Prostate gland (tissue), 2 donors: ENCODE data around the gene SPATA12. TPM values are rescaled to one million over a fixed set of nuclear protein-coding genes. Genes with fewer than 3 reads are reported as not detected.

ENCODE experiments used
- DNase-seq: peaks from one replicate; pipeline ENCODE4 v3.0.0-alpha.2; 2019; ENCODE audit warnings: low spot score
- H3K27ac ChIP-seq, 2 donors: fragments of 200-600 bp; sonication (generic); 2 replicates each; pipeline ENCODE4 v1.5.1; 2017 to 2019
- H3K27me3 ChIP-seq: fragments of 200-600 bp; sonication (generic); replicated peaks from 2 replicates; pipeline ENCODE4 v1.5.1; 2019; ENCODE audit not compliant: insufficient read depth
- H3K36me3 ChIP-seq, 2 donors: fragments of 200-600 bp; sonication (generic); 1 replicate in 1 of 2; 2 replicates in 1 of 2; pipeline versions ENCODE4 v1.5.1 to v1.8.1; 2017 to 2019
- H3K4me1 ChIP-seq: fragments of 200-600 bp; sonication (generic); replicated peaks from 2 replicates; pipeline ENCODE4 v1.5.1; 2019
- H3K4me3 ChIP-seq, 2 donors: fragments of 200-600 bp; sonication (generic); 2 replicates each; pipeline ENCODE4 v1.5.1; 2017 to 2019
- H3K9me3 ChIP-seq: fragments of 200-600 bp; sonication (generic); 2 replicates; pipeline ENCODE4 v1.5.1; 2017
- CTCF ChIP-seq, 4 experiments: fragments of 200-600 bp in 2 of 4; fragments of 450-650 bp in 2 of 4; sonication (generic) in 2 of 4; IDR thresholded peaks; 1 replicate in 3 of 4; 2 replicates in 1 of 4; pipeline ENCODE4 v1.5.1; 2016 to 2019; ENCODE audit warnings: antibody characterized with exemption in 4 of 4, mild to moderate bottlenecking in 2 of 4, moderate library complexity in 2 of 4
- POLR2A ChIP-seq: fragments of 450-650 bp; IDR thresholded peaks from one replicate; pipeline ENCODE4 v1.6.1; 2016; ENCODE audit warnings: antibody characterized with exemption, mild to moderate bottlenecking
- POLR2AphosphoS5 ChIP-seq: sonication (generic); formaldehyde crosslinking; IDR thresholded peaks from one replicate; pipeline ENCODE4 v1.6.1; 2017; ENCODE audit warnings: antibody characterized with exemption
- WGBS: methylation state at CpG from one replicate; pipeline ENCODE4 v1.1.5; 2018; 5-methylcytosine and 5-hydroxymethylcytosine counted together
- intact Hi-C: fragments of 100-400 bp; cut with DNase I; formaldehyde crosslinking; loops from one replicate; pipeline ENCODE4 v1.14.2; 2022
- total RNA-seq, 2 donors: library from RNA; depleted of rRNA; stranded (reverse); fragments of >200 nt; gene quantifications; one replicate each; pipeline ENCODE4 v1.1.0, GENCODE V29; 2016

Gene SPATA12
- total RNA-seq, 2 donors from 2014 or later, result 0.28 TPM; not detected in 1

DNA sequence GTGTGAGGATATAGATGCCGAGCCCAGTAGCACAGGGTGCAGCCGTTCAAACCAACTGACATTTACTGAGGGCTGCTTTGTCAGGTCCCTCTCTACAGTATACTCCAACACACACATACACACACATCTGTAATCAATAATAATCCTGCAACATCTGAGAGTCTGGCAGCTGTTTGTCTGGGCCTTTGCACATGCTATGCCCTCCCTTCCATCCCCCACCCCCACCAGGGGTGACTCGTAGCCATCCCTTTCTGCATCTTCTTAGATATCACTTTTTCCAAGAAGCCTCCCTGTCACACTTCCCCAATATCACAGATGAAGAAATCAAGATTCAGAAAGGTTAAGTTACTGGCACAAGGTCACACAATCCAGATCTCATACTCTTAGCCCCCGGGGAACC lies 13.7 kb downstream of the SPATA12 start:
- Histone ChIP-seq H3K27ac (no peak overlapping the region), H3K36me3 (no peaks in the 10 kb centered on the region), H3K4me3 (no peak overlapping the region), H3K9me3 (no peaks in the 10 kb centered on the region), H3K27me3 (no peaks in the 10 kb centered on the region), H3K4me1 (peaks cover 2% of the 10 kb centered on the region)
- 97% methylated on average over 4 of the region's 4 CpGs for WGBS
- DNase-seq, result no peak
- intact Hi-C loops, result no loop called here
- TF ChIP-seq CTCF (IDR thresholded peaks at IDR 0.05), result no peak
- TF ChIP-seq POLR2A, result no peak
- no peak for TF ChIP-seq POLR2AphosphoS5

DNA sequence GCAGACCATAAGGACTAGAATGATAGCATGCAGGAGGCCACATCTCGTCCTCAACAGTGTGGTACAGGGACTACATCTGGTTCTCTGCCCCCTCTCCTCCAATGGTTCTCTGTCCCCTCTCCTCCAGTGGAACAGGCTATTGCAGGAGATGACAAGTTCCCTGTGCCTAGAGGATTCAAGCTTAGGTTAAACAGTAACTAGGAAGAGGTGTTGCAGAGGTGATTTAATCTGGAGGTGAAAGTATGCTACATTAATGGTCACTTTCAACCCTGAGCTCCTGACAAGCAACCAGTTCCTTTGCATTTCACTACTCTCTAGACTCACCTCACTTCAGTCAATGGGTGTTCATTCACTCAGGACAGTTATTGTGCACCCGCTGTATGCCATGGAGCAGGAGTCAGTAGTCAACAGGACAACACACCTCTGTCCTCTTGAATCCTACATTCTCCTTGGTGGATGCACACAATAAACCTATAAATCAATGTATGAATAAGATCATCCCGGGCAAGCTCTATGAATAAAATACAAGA lies 16.0 kb downstream of the SPATA12 start:
- Histone ChIP-seq H3K27me3 (no peaks in the 10 kb centered on the region), H3K4me3 (no peak overlapping the region), H3K36me3 (no peaks in the 10 kb centered on the region), H3K27ac (no peak overlapping the region), H3K4me1 (peaks cover 2% of the 10 kb centered on the region), H3K9me3 (no peaks in the 10 kb centered on the region)
- TF ChIP-seq POLR2AphosphoS5 (no peak), POLR2A (no peak), CTCF (IDR thresholded peaks at IDR 0.05) (no peak)
- intact Hi-C loops, result no loop called here
- no peak for DNase-seq
- WGBS, result 93% methylated on average over 3 of the region's 3 CpGs

- Histone ChIP-seq H3K9me3 (no peaks in the 10 kb centered on the region), H3K4me3 (peak overlapping the region; percentile 60 to 66), H3K4me1 (peaks cover 2% of the 10 kb centered on the region), H3K27me3 (no peaks in the 10 kb centered on the region), H3K27ac (peak overlapping the region; percentile 31 to 77), H3K36me3 (no peaks in the 10 kb centered on the region)
- TF ChIP-seq CTCF (IDR thresholded peaks at IDR 0.05), result no peak
- TF ChIP-seq POLR2A, result no peak
- no peak for TF ChIP-seq POLR2AphosphoS5
- DNase-seq, result no peak
- WGBS, result 35% methylated on average over 9 of the region's 9 CpGs
- intact Hi-C loops, result loop anchor here (2.0 kb wide), 1 partner anchor 83 kb away; no protein-coding TSS in a partner anchor
Observed at GRCh38 chr3:57077630-57078343, 17.3 kb downstream of the SPATA12 start.

DNA sequence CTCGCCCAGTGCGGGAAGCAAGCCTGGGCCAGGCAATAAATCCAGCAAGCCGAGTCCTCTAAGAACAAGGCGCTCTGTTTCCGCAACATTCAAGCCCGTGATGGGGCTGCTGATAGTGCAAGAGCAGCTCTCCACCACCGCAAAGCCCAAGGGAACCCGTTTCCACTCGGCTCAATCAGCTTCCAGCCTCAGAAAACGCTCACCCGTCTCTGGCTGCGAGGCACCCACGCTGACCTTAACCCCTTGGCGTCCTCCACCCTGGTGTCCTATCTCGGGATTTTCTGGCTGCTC lies 17.8 kb downstream of the SPATA12 start:
- Histone ChIP-seq H3K27me3 (no peaks in the 10 kb centered on the region), H3K4me3 (peak overlapping the region; percentile 60 to 66), H3K27ac (peak overlapping the region; percentile 31 to 77), H3K9me3 (no peaks in the 10 kb centered on the region), H3K36me3 (no peaks in the 10 kb centered on the region), H3K4me1 (peaks cover 2% of the 10 kb centered on the region)
- peak; percentile 59 for DNase-seq
- WGBS, result 0% methylated on average over 10 of the region's 15 CpGs
- TF ChIP-seq POLR2A (no peak), POLR2AphosphoS5 (peak; percentile 27)
- intact Hi-C loops, result loop anchor here (2.0 kb wide), 1 partner anchor 83 kb away; no protein-coding TSS in a partner anchor

DNA sequence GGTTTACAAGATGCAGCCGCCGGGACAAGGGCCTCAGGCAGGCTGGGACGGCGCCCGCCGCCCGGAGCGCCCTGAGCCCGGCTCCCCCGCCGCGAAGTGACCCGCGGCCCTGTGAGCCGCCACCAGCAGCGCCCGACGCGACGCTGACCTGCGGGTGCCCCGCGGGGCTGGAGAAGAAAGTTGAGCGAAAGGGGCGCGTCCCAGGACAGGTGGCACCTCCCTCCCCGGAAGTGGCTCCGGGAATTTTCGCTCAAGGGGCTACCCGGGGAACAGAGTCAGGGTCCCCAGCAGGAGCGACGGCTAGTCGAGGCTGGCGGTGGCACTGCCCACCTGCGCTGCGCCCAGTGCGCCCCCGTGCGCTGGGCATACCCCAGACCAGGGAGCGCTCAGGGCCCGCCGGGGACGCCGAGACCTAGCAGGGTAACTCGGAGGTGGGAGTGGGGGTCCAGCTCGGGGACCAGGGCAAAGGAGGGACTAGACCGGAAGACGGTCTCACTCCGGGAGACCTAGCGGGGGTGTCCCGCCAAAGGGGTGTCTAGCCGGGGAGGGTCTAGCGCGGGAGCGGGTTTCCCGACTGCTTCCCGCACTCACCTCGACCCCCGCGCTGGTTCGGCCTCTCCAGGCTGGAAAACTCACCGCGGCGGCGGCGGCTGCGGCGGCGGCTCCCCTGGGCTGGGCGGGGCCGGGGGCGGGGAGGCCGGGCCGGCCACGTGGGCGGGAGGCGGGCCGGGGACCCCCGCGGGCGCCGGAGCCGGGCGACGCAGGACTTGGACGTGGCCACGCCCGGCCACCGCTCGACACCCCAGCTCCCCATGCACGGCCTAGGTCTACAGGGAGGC lies 18.4 kb downstream of the SPATA12 start:
- H3K4me1 ChIP-seq, result peaks cover 2% of the 10 kb centered on the region
- DNase-seq, result peak; percentile 48
- intact Hi-C loops, result loop anchor here (2.0 kb wide), 1 partner anchor 84 kb away; no protein-coding TSS in a partner anchor
- no peaks in the 10 kb centered on the region for H3K9me3 ChIP-seq
- no peaks in the 10 kb centered on the region for H3K27me3 ChIP-seq
- H3K4me3 ChIP-seq, result peak overlapping the region; percentile 60 to 66
- no peaks in the 10 kb centered on the region for H3K36me3 ChIP-seq
- peak; percentile 46 for TF ChIP-seq POLR2A
- no peak for TF ChIP-seq CTCF (IDR thresholded peaks at IDR 0.05)
- peak overlapping the region; percentile 31 to 77 for H3K27ac ChIP-seq
- under 1% methylated on average over 49 of the region's 91 CpGs for WGBS
